ENCODE measurements around the gene KCTD2.

DNA sequence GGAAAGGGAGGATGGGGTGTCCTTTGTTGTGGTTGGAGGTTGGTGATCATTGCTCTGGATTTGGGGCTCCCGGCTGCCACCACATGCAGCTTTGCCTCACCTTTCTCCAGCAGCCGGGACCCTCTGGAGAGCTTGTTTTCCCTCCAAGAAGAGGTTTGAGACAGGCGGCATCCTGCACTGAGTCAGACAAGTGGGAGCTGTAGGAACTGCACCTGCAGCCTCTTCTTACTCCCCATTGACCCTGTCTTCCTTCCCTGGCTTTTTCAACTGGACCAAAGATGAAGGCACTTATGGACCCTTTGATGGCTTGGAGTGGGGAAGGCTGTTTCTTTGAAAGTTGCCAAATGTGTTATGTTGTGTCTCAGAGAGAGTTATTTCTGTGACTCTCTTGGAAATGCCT, 16.6 kb downstream of the KCTD2 start:
- TF ChIP-seq, protein P1, sequence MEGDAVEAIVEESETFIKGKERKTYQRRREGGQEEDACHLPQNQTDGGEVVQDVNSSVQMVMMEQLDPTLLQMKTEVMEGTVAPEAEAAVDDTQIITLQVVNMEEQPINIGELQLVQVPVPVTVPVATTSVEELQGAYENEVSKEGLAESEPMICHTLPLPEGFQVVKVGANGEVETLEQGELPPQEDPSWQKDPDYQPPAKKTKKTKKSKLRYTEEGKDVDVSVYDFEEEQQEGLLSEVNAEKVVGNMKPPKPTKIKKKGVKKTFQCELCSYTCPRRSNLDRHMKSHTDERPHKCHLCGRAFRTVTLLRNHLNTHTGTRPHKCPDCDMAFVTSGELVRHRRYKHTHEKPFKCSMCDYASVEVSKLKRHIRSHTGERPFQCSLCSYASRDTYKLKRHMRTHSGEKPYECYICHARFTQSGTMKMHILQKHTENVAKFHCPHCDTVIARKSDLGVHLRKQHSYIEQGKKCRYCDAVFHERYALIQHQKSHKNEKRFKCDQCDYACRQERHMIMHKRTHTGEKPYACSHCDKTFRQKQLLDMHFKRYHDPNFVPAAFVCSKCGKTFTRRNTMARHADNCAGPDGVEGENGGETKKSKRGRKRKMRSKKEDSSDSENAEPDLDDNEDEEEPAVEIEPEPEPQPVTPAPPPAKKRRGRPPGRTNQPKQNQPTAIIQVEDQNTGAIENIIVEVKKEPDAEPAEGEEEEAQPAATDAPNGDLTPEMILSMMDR (IDR thresholded peaks at IDR 0.05; ENCODE audit: insufficient read depth, low read depth, low read length): no peak
- TF ChIP-seq EZH2 (IDR thresholded peaks at IDR 0.05; ENCODE audit: insufficient read depth, low read length): no peak
